Body of pancreas (tissue), 4 donors: ENCODE measurements around the gene RUVBL2. TPM values are rescaled to one million over a fixed set of nuclear protein-coding genes. Genes with fewer than 3 reads are reported as not detected.

Experiments used
- ATAC-seq: fragments of 150-250 bp; one replicate; pipeline ENCODE4 v1.9.1; 2016
- DNase-seq, 4 donors: peaks; one replicate each; pipeline ENCODE4 v3.0.0-alpha.2; 2019
- H3K27ac ChIP-seq, 4 donors: fragments of 200-600 bp; sonication (generic); 1 replicate in 3 of 4; 2 replicates in 1 of 4; pipeline versions ENCODE4 v1.5.1 to v1.6.1; 2016 to 2019; ENCODE audit warnings: mild to moderate bottlenecking in 1 of 4, mixed read lengths in 1 of 4, moderate library complexity in 1 of 4
- H3K27me3 ChIP-seq, 2 donors: fragments of 200-600 bp; sonication (generic); one replicate each; pipeline ENCODE4 v1.6.0; 2016; ENCODE audit warnings: mild to moderate bottlenecking in 1 of 2
- H3K36me3 ChIP-seq, 2 donors: fragments of 200-600 bp; sonication (generic); replicated peaks in 1 of 2; 2 replicates each; pipeline ENCODE4 v1.5.1; 2016; ENCODE audit warnings: low read depth in 2 of 2; ENCODE audit not compliant: insufficient read depth in 1 of 2
- H3K4me1 ChIP-seq: fragments of 200-600 bp; sonication (generic); one replicate; pipeline ENCODE4 v1.6.0; 2016
- H3K4me3 ChIP-seq, 2 donors: fragments of 200-600 bp; sonication (generic); 1 replicate in 1 of 2; 2 replicates in 1 of 2; pipeline ENCODE4 v1.5.1; 2016 to 2019
- H3K9me3 ChIP-seq, 3 donors: fragments of 200-600 bp; sonication (generic); 1 replicate in 2 of 3; 2 replicates in 1 of 3; pipeline ENCODE4 v1.5.1; 2016
- CTCF ChIP-seq, 7 experiments: fragments of 450-650 bp in 4 of 7; fragments of 200-600 bp in 3 of 7; sonication (generic) in 3 of 7; IDR thresholded peaks; one replicate each; pipeline ENCODE4 v1.5.1; 2016 to 2019; ENCODE audit warnings: antibody characterized with exemption in 7 of 7
- WGBS, 2 donors: methylation state at CpG; one replicate each; pipeline ENCODE4 v1.1.5; 2017; 5-methylcytosine and 5-hydroxymethylcytosine counted together
- intact Hi-C: fragments of 100-400 bp; cut with DNase I; formaldehyde crosslinking; loops from one replicate; pipeline ENCODE4 v1.15.1; 2023
- microRNA-seq, 2 donors: library from miRNA; unstranded; fragments of <30 nt; microRNA quantifications; one replicate each; pipeline ENCODE4, GENCODE V29; 2016; ENCODE audit warnings: borderline number of aligned reads in 2 of 2, borderline replicate concordance in 2 of 2
- small RNA-seq: library from RNA; depleted of rRNA; stranded (forward); fragments of <200 nt; gene quantifications from one replicate; pipeline ENCODE3, GENCODE V24; 2016
- total RNA-seq, 2 donors: library from RNA; depleted of rRNA; stranded (reverse); fragments of >200 nt; gene quantifications; one replicate each; pipeline ENCODE4 v1.1.0, GENCODE V29; 2016

RUVBL2 gene
- total RNA-seq, 2 donors from 2014 or later: 46.5 to 47.2 TPM

GRCh38 chr19:49064768-49065611 lies 71.3 kb downstream of the RUVBL2 start, which contains the start of gene NTF4:
NTF4 (minus strand) TSS chr19:49064818; CDS start chr19:49061997, 2,821 bp downstream.
- DNase-seq (peak in 3 of 4 donors; percentile 19 to 52 (median 39)), ATAC-seq (peak; percentile 45)
- Histone ChIP-seq H3K27me3 (peaks cover 0 to 7% of the 10 kb centered on the region in 2 donors), H3K27ac (no peak within 1 kb of the TSS), H3K36me3 (no peaks in the 10 kb centered on the region), H3K4me3 (no peak within 1 kb of the TSS), H3K9me3 (no peaks in the 10 kb centered on the region), H3K4me1 (peaks cover 12% of the 10 kb centered on the region)
- intact Hi-C loops: no loop called here
- TF ChIP-seq CTCF (IDR thresholded peaks at IDR 0.05): no peak
- 8 to 28% methylated on average over 7 to 48 of the region's 53 CpGs for WGBS, 2 donors

Small RNAs within 50 kb of the gene (microRNA-seq; reads per million reads assigned to microRNA genes)
- gene MIR6798: 0 to 0.45 reads per million in 2 donors

Small RNAs within 50 kb of the gene (small RNA-seq; reads per million reads assigned to genes)
- not detected for gene MIR6798

Other genes with a start within 250 kb of the RUVBL2 start
- gene IZUMO1, start 247.0 kb upstream of the RUVBL2 start, total RNA-seq: 10 to 100 TPM in 1 of 2 donors, 1 to 10 TPM in 1; 1.6 to 14.5 TPM
- 10 to 100 TPM; 14.8 to 79.1 TPM for gene FUT1, start 241.2 kb upstream of the RUVBL2 start, total RNA-seq
- not detected for gene FGF21, start 238.4 kb upstream of the RUVBL2 start, total RNA-seq
- gene BCAT2, start 182.9 kb upstream of the RUVBL2 start, total RNA-seq: 10 to 100 TPM; 34.5 to 56.0 TPM
- 1 to 10 TPM; 2.1 to 3.3 TPM for gene HSD17B14, start 157.4 kb upstream of the RUVBL2 start, total RNA-seq
- 10 to 100 TPM in 1 of 2 donors, 1 to 10 TPM in 1; 6.5 to 21.1 TPM for gene PLEKHA4, start 125.3 kb upstream of the RUVBL2 start, total RNA-seq
- 10 to 100 TPM; 17.9 to 49.4 TPM for gene PPP1R15A, start 121.5 kb upstream of the RUVBL2 start, total RNA-seq
- not detected for gene TULP2, start 95.1 kb upstream of the RUVBL2 start, total RNA-seq
- 100 to 1,000 TPM; 129 to 170 TPM for gene NUCB1, start 93.6 kb upstream of the RUVBL2 start, total RNA-seq
- gene DHDH, start 60.2 kb upstream of the RUVBL2 start, total RNA-seq: not detected
- 10 to 100 TPM; 15.3 to 22.7 TPM for gene BAX, start 39.0 kb upstream of the RUVBL2 start, total RNA-seq
- 1,000 to 10,000 TPM; 1,824 to 3,385 TPM for gene FTL, start 28.6 kb upstream of the RUVBL2 start, total RNA-seq
- 10 to 100 TPM in 1 of 2 donors, 1 to 10 TPM in 1; 7.5 to 17.8 TPM for gene GYS1, start 578 bp upstream of the RUVBL2 start, total RNA-seq
- 10 to 100 TPM in 1 of 2 donors, not detected in 1; 45.8 TPM for gene LHB, start 23.2 kb downstream of the RUVBL2 start, total RNA-seq
- gene CGB3, start 30.4 kb downstream of the RUVBL2 start, total RNA-seq: not detected
- not detected for gene CGB2, start 38.0 kb downstream of the RUVBL2 start, total RNA-seq
- gene CGB1, start 43.0 kb downstream of the RUVBL2 start, total RNA-seq: not detected
- not detected for gene CGB5, start 50.0 kb downstream of the RUVBL2 start, total RNA-seq
- not detected for gene CGB8, start 55.2 kb downstream of the RUVBL2 start, total RNA-seq
- gene CGB7, start 63.9 kb downstream of the RUVBL2 start, total RNA-seq: not detected
- not detected for gene NTF4, start 70.9 kb downstream of the RUVBL2 start, total RNA-seq
- not detected for gene KCNA7, start 78.8 kb downstream of the RUVBL2 start, total RNA-seq
- 100 to 1,000 TPM; 199 to 588 TPM for gene SNRNP70, start 91.6 kb downstream of the RUVBL2 start, total RNA-seq
- gene LIN7B, start 120.5 kb downstream of the RUVBL2 start, total RNA-seq: 10 to 100 TPM in 1 of 2 donors, 1 to 10 TPM in 1; 8.3 to 24.1 TPM
- gene C19orf73, start 125.3 kb downstream of the RUVBL2 start, total RNA-seq: 1 to 10 TPM in 1 of 2 donors, not detected in 1; 2.3 TPM
- 10 to 100 TPM in 1 of 2 donors, 1 to 10 TPM in 1; 6.7 to 15.2 TPM for gene PPFIA3, start 125.7 kb downstream of the RUVBL2 start, total RNA-seq
- gene HRC, start 161.5 kb downstream of the RUVBL2 start, total RNA-seq: 1 to 10 TPM; 2.1 to 4.3 TPM
- gene TRPM4, start 163.9 kb downstream of the RUVBL2 start, total RNA-seq: 10 to 100 TPM; 15.8 to 28.0 TPM